ENCODE data around the gene MTSS2.

DNA sequence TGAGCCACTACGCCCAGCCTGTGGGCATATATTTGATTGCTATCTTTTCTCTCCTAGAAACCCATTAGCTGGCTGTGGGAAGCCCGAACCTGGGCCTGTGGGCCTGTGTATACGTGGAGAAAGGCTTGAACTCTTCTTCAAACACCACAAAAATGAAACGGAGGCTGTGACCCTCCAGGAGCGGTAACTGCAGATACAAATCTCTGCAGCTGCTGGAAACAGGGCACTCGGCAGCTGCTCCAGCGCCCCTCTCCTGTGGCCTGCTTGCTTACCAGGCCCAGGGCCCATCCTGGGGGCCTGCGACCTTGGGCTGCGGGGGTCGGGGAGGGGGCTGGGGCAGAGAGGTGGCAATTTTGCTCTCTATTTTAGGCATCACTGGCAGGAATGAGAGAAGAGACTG, 28.0 kb upstream of the MTSS2 start:
- TF ChIP-seq ATF2 (tag by site-specific recombination; IDR thresholded peaks at IDR 0.05; ENCODE audit: low read depth), result no peak
- TF ChIP-seq ZBTB8A (tag by site-specific recombination; IDR thresholded peaks at IDR 0.05), result no peak
- TF ChIP-seq ZNF335 (tag by site-specific recombination; conservative IDR thresholded peaks at IDR 0.05), result no peak
- TF ChIP-seq CTCF (tag by site-specific recombination; IDR thresholded peaks at IDR 0.05), result no peak
- TF ChIP-seq MYNN (tag by site-specific recombination; IDR thresholded peaks at IDR 0.05; ENCODE audit: borderline replicate concordance), result no peak
- TF ChIP-seq ZFP41 (tag by site-specific recombination; IDR thresholded peaks at IDR 0.05; ENCODE audit: borderline replicate concordance), result no peak
- no peak for TF ChIP-seq ZNF221 (tag by site-specific recombination; IDR thresholded peaks at IDR 0.05; ENCODE audit: borderline replicate concordance)
- no peak for TF ChIP-seq ZBTB21 (tag by site-specific recombination; IDR thresholded peaks at IDR 0.05)
- no peak for TF ChIP-seq ZNF76 (tag by site-specific recombination; IDR thresholded peaks at IDR 0.05; ENCODE audit: borderline replicate concordance, low read depth)
- TF ChIP-seq, protein P1, sequence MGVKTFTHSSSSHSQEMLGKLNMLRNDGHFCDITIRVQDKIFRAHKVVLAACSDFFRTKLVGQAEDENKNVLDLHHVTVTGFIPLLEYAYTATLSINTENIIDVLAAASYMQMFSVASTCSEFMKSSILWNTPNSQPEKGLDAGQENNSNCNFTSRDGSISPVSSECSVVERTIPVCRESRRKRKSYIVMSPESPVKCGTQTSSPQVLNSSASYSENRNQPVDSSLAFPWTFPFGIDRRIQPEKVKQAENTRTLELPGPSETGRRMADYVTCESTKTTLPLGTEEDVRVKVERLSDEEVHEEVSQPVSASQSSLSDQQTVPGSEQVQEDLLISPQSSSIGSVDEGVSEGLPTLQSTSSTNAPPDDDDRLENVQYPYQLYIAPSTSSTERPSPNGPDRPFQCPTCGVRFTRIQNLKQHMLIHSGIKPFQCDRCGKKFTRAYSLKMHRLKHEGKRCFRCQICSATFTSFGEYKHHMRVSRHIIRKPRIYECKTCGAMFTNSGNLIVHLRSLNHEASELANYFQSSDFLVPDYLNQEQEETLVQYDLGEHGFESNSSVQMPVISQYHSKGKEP (tag by site-specific recombination; IDR thresholded peaks at IDR 0.05), result no peak
- no peak for TF ChIP-seq ZIC2 (tag by site-specific recombination; IDR thresholded peaks at IDR 0.05)
- no peak for TF ChIP-seq ZNF830 (tag by site-specific recombination; IDR thresholded peaks at IDR 0.05; ENCODE audit: low read depth)
- TF ChIP-seq ZBTB7A (tag by site-specific recombination; IDR thresholded peaks at IDR 0.05; ENCODE audit: low read depth), result no peak
